IMR-90 (cell line): ENCODE results near the gene KDM4B. TPM values are rescaled to one million over a fixed set of nuclear protein-coding genes. Genes with fewer than 3 reads are reported as not detected.

Experiments used
- ATAC-seq: fragments of 200-7000 bp; cut with Tn5 transposase; 2 replicates; pipeline ENCODE4 v1.9.1; 2020; ENCODE audit warnings: low read depth, mild to moderate bottlenecking, moderate library complexity
- BruUV-seq: library from RNA; stranded (reverse); fragments of 400-500 nt; replicated peaks from 2 replicates; lab custom pipeline; 2021; lab: Mats Ljungman, UMichigan
- CTCF ChIA-PET: fragments of 300-600 bp; formaldehyde crosslinking; extraction: SDS; loops from one replicate; lab custom pipeline; 2021; ENCODE audit warnings: antibody characterized with exemption; lab: Yijun Ruan, JAX
- POLR2A ChIA-PET: fragments of 300-600 bp; sonication (Branson Sonifier 250); formaldehyde crosslinking; loops from one replicate; lab custom pipeline; 2022; ENCODE audit warnings: antibody characterized with exemption; ENCODE audit not compliant: unreplicated experiment; lab: Charles Lee
- DNase-seq: peaks from one replicate; pipeline ENCODE4 v3.0.0; 2013
- H2AFZ ChIP-seq: replicated peaks from 2 replicates; pipeline ENCODE3; 2013; ENCODE audit warnings: low read length, mild to moderate bottlenecking; ENCODE audit not compliant: poor library complexity
- H2AK5ac ChIP-seq: 2 replicates; pipeline ENCODE4 v1.6.1; 2013; ENCODE audit warnings: low read depth, low read length, inconsistent platforms
- H2AK9ac ChIP-seq: replicated peaks from 2 replicates; pipeline ENCODE3; 2013; ENCODE audit warnings: mild to moderate bottlenecking, low read depth, low read length, moderate library complexity; ENCODE audit not compliant: poor library complexity
- H2BK120ac ChIP-seq: 2 replicates; pipeline ENCODE4 v1.6.1; 2013; ENCODE audit warnings: low read depth, low read length, inconsistent platforms
- H2BK15ac ChIP-seq: 3 replicates; pipeline ENCODE4 v1.6.1; 2013; ENCODE audit warnings: low read depth, low read length, inconsistent platforms
- H2BK20ac ChIP-seq: 2 replicates; pipeline ENCODE4 v1.6.1; 2013; ENCODE audit warnings: low read depth, mild to moderate bottlenecking, inconsistent platforms, low read length, moderate library complexity
- H2BK5ac ChIP-seq: 2 replicates; pipeline ENCODE4 v1.6.1; 2013; ENCODE audit warnings: mild to moderate bottlenecking, low read depth, low read length, inconsistent platforms; ENCODE audit not compliant: poor library complexity, severe bottlenecking
- H3K14ac ChIP-seq: replicated peaks from 2 replicates; pipeline ENCODE4 v1.6.1; 2013; ENCODE audit warnings: low read depth, low read length, inconsistent platforms
- H3K18ac ChIP-seq: 2 replicates; pipeline ENCODE4 v1.6.1; 2013; ENCODE audit warnings: low read depth, low read length, control low read depth
- H3K23ac ChIP-seq: 2 replicates; pipeline ENCODE4 v1.6.1; 2013; ENCODE audit warnings: low read depth, low read length, inconsistent platforms
- H3K27ac ChIP-seq: 2 replicates; pipeline ENCODE4 v1.5.1; 2013; ENCODE audit warnings: mild to moderate bottlenecking, control low read depth, low read length; ENCODE audit not compliant: insufficient read depth
- H3K27me3 ChIP-seq: 2 replicates; pipeline ENCODE4 v1.6.1; 2013; ENCODE audit warnings: low read length; ENCODE audit not compliant: control insufficient read depth, insufficient read depth
- H3K36me3 ChIP-seq: 2 replicates; pipeline ENCODE4 v1.6.1; 2013; ENCODE audit warnings: low read length, mixed read lengths; ENCODE audit not compliant: control insufficient read depth, insufficient read depth
- H3K4ac ChIP-seq: 2 replicates; pipeline ENCODE4 v1.6.1; 2013; ENCODE audit warnings: low read depth, low read length, inconsistent platforms
- H3K4me1 ChIP-seq: 2 replicates; pipeline ENCODE4 v1.6.1; 2013; ENCODE audit warnings: low read length, mixed read lengths; ENCODE audit not compliant: control insufficient read depth, insufficient read depth
- H3K4me2 ChIP-seq: 2 replicates; pipeline ENCODE4 v1.6.1; 2013; ENCODE audit warnings: low read depth, mild to moderate bottlenecking, control low read depth, low read length, moderate library complexity
- H3K4me3 ChIP-seq: 2 replicates; pipeline ENCODE4 v1.5.1; 2013; ENCODE audit warnings: low read depth, mild to moderate bottlenecking, control low read depth, low read length, moderate library complexity; ENCODE audit not compliant: insufficient read depth
- H3K56ac ChIP-seq: 2 replicates; pipeline ENCODE4 v1.6.1; 2013; ENCODE audit warnings: low read length, inconsistent platforms; ENCODE audit not compliant: insufficient read depth; ENCODE audit errors: extremely low read depth
- H3K79me1 ChIP-seq, 2 experiments: 2 replicates each; pipeline ENCODE4 v1.6.1; 2013; ENCODE audit warnings: low read length in 2 of 2, inconsistent platforms in 1 of 2, low read depth in 1 of 2
- H3K9ac ChIP-seq: 2 replicates; pipeline ENCODE4 v1.6.1; 2013; ENCODE audit warnings: low read depth, low read length, control low read depth
- H3K9me1 ChIP-seq: 2 replicates; pipeline ENCODE4 v1.6.1; 2013; ENCODE audit warnings: low read length, inconsistent platforms; ENCODE audit not compliant: insufficient read depth
- H3K9me3 ChIP-seq: 2 replicates; pipeline ENCODE4 v1.6.1; 2013; ENCODE audit warnings: low read length; ENCODE audit not compliant: control insufficient read depth, insufficient read depth
- H4K20me1 ChIP-seq: 2 replicates; pipeline ENCODE4 v1.6.1; 2013; ENCODE audit warnings: low read length, inconsistent platforms; ENCODE audit not compliant: insufficient read depth
- H4K5ac ChIP-seq: 2 replicates; pipeline ENCODE4 v1.6.1; 2013; ENCODE audit warnings: mild to moderate bottlenecking, low read depth, low read length, control low read depth
- H4K8ac ChIP-seq, 2 experiments: 2 replicates each; pipeline ENCODE4 v1.6.1; 2013; ENCODE audit warnings: low read depth in 2 of 2, low read length in 2 of 2, control low read depth in 1 of 2, inconsistent platforms in 1 of 2
- H4K91ac ChIP-seq: 2 replicates; pipeline ENCODE4 v1.6.1; 2013; ENCODE audit warnings: low read depth, low read length, inconsistent platforms; ENCODE audit not compliant: insufficient read depth
- FOS ChIP-seq: fragments of 150-350 bp; IDR thresholded peaks from 2 replicates; pipeline ENCODE4 v1.6.1; 2016; ENCODE audit warnings: low read depth, low read length
- MAZ ChIP-seq: IDR thresholded peaks from 2 replicates; pipeline ENCODE4 v1.6.1; 2012; ENCODE audit warnings: low read depth, mild to moderate bottlenecking, low read length, improper control_type of control experiment, moderate library complexity, borderline replicate concordance
- SMC3 ChIP-seq: fragments of 150-350 bp; IDR thresholded peaks from 2 replicates; pipeline ENCODE4 v1.6.1; 2016; ENCODE audit warnings: low read depth, mild to moderate bottlenecking, antibody characterized with exemption, low read length, moderate library complexity
- WGBS, 2 experiments: methylation state at CpG; one replicate each; pipeline versions ENCODE4 v1.1.5 to v1.1.7; 2013; ENCODE audit warnings: missing lambda C conversion rate in 2 of 2; ENCODE audit not compliant: insufficient read length in 1 of 2; ENCODE audit errors: extremely low coverage in 2 of 2; 5-methylcytosine and 5-hydroxymethylcytosine counted together
- dilution Hi-C: fragments of 300-500 bp; cut with HindIII; formaldehyde crosslinking; loops from one replicate; pipeline ENCODE4 v1.14.3; 2018; ENCODE audit warnings: low sequenced_read_pairs; ENCODE audit not compliant: unreplicated experiment
- in situ Hi-C: fragments of 300-500 bp; cut with MboI; formaldehyde crosslinking; loops from 3 replicates; pipeline ENCODE4 v1.14.3; 2019; ENCODE audit warnings: low sequenced_read_pairs, inconsistent platforms, mixed read lengths
- intact Hi-C: fragments of 100-400 bp; cut with micrococcal nuclease; formaldehyde crosslinking; loops from 2 replicates; pipeline ENCODE4 v1.10.0; 2022
- polyA plus RNA-seq, 3 experiments: library from polyadenylated mRNA; depleted of rRNA; stranded (reverse); fragments of >200 nt; gene quantifications; 2 replicates each; pipeline ENCODE4 v1.2.3, GENCODE V29; 2012; ENCODE audit warnings: low replicate concordance in 1 of 3
- total RNA-seq: library from RNA; depleted of rRNA; stranded (reverse); fragments of >200 nt; gene quantifications from 2 replicates; pipeline ENCODE4 v1.2.3, GENCODE V29; 2012
- TF ChIP-seq, protein P1 (sequence below): fragments of 150-350 bp; IDR thresholded peaks from 2 replicates; pipeline ENCODE4 v1.6.1; 2017; ENCODE audit warnings: mild to moderate bottlenecking, antibody characterized with exemption, low read length, low read depth

Gene KDM4B
- total and polyA plus RNA-seq, 2 of the 4 experiments (the other 2 are of a cell fraction) = 5.0 to 17.9 TPM

DNA sequence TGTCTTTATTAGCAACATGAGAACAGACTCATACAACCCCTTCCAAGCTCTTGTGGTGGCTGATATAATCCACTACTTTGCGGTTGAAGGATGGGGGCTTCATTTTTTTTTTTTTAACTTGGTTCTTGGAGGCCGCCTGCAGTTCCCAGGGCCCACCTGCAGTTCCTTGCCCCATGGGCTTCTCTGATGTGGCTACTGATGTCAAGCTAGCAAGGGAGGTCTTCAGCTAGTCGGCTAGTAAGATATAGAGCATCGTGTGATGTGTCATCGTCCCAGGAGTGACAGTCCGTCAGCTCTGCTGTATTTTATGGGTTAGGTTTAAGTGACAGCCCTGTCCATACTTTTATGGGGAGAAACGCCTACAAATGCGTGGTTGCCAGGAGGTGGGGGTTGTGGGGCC lies 33.5 kb upstream of the KDM4B start:
- H3K36me3 ChIP-seq = peaks cover 24% of the 10 kb centered on the region
- ChIA-PET POLR2A (no interaction called here), CTCF (interaction anchor here (0.5 to 0.7 kb wide), 3 partner anchors 17 to 80 kb away, joined by 3 read pairs; no protein-coding TSS in a partner anchor)
- H4K8ac ChIP-seq = no peak overlapping the region
- H4K20me1 ChIP-seq = peaks cover 29% of the 10 kb centered on the region
- H3K27me3 ChIP-seq = no peaks in the 10 kb centered on the region
- no peak overlapping the region for H3K14ac ChIP-seq
- H4K91ac ChIP-seq = no peak overlapping the region
- no peaks in the 10 kb centered on the region for H3K4me1 ChIP-seq
- no peak overlapping the region for H3K4me3 ChIP-seq
- H2AK9ac ChIP-seq = no peak overlapping the region
- peaks cover 14 to 75% of the 10 kb centered on the region in 2 experiments for H3K79me1 ChIP-seq
- no peak overlapping the region for H2AFZ ChIP-seq
- TF ChIP-seq FOS = no peak
- TF ChIP-seq SMC3 = no peak
- TF ChIP-seq MAZ = no peak
- TF ChIP-seq, protein P1, sequence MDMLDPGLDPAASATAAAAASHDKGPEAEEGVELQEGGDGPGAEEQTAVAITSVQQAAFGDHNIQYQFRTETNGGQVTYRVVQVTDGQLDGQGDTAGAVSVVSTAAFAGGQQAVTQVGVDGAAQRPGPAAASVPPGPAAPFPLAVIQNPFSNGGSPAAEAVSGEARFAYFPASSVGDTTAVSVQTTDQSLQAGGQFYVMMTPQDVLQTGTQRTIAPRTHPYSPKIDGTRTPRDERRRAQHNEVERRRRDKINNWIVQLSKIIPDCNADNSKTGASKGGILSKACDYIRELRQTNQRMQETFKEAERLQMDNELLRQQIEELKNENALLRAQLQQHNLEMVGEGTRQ = no peak
- BruUV-seq = no TSS peak
- no peak for ATAC-seq
- H2BK5ac ChIP-seq = no peak overlapping the region
- no peaks in the 10 kb centered on the region for H3K9me3 ChIP-seq
- no peak overlapping the region for H3K56ac ChIP-seq
- no peak overlapping the region for H3K27ac ChIP-seq
- H3K9ac ChIP-seq = no peak overlapping the region
- H3K23ac ChIP-seq = no peak overlapping the region
- H2BK20ac ChIP-seq = no peak overlapping the region
- no peak overlapping the region for H2AK5ac ChIP-seq
- no peak for DNase-seq
- H3K9me1 ChIP-seq = peaks cover 5% of the 10 kb centered on the region; the same call in 1 of the 2 replicates
- H2BK15ac ChIP-seq = no peak overlapping the region
- no peak overlapping the region for H3K18ac ChIP-seq
- WGBS, 2 experiments = no CpG with 5 or more reads among the region's 8 CpGs
- no peak overlapping the region for H2BK120ac ChIP-seq
- H3K4ac ChIP-seq = no peak overlapping the region
- no peak overlapping the region for H4K5ac ChIP-seq
- in situ Hi-C loops (no loop called here), intact Hi-C loops (no loop called here), dilution Hi-C loops (no loop called here)
- H3K4me2 ChIP-seq = no peak overlapping the region
